GM23338 (cell line): Measurements from ENCODE around the gene EDARADD. TPM values are rescaled to one million over a fixed set of nuclear protein-coding genes. Genes with fewer than 3 reads are reported as not detected.

Experiments
- ATAC-seq: fragments of 200-7000 bp; cut with Tn5 transposase; 3 replicates; pipeline ENCODE4 v1.9.1; 2020
- DNase-seq: peaks from one replicate; pipeline ENCODE4 v3.0.0-alpha.2; 2015; ENCODE audit warnings: low spot score
- H2AFZ ChIP-seq: fragments of 200-600 bp; sonication (generic); 2 replicates; pipeline ENCODE4 v1.8.0; 2016; ENCODE audit warnings: antibody characterized with exemption, mild to moderate bottlenecking, moderate library complexity
- H3F3A ChIP-seq: fragments of 200-600 bp; sonication (generic); replicated peaks from 2 replicates; pipeline ENCODE4 v1.8.0; 2017; ENCODE audit warnings: antibody characterized with exemption, mixed run types, low read depth
- H3K27ac ChIP-seq: fragments of 200-600 bp; sonication (generic); 2 replicates; pipeline ENCODE4 v1.6.1; 2016; ENCODE audit warnings: low read depth
- H3K27me3 ChIP-seq: fragments of 200-600 bp; sonication (generic); 2 replicates; pipeline ENCODE4 v1.8.0; 2016; ENCODE audit warnings: mild to moderate bottlenecking, mixed run types, moderate library complexity; ENCODE audit not compliant: insufficient read depth
- H3K36me3 ChIP-seq: fragments of 200-600 bp; sonication (generic); 2 replicates; pipeline ENCODE4 v1.8.0; 2016; ENCODE audit warnings: mild to moderate bottlenecking; ENCODE audit not compliant: insufficient read depth
- H3K4me1 ChIP-seq: fragments of 200-600 bp; sonication (generic); 2 replicates; pipeline ENCODE4 v1.8.0; 2016; ENCODE audit warnings: mild to moderate bottlenecking, moderate library complexity; ENCODE audit not compliant: insufficient read depth
- H3K4me2 ChIP-seq: fragments of 200-600 bp; sonication (generic); 2 replicates; pipeline ENCODE4 v1.7.1; 2017; ENCODE audit warnings: mixed run types
- H3K4me3 ChIP-seq: fragments of 200-600 bp; sonication (generic); 2 replicates; pipeline ENCODE4 v1.6.1; 2016; ENCODE audit warnings: mixed run types
- H3K79me2 ChIP-seq: fragments of 200-600 bp; sonication (generic); replicated peaks from 2 replicates; pipeline ENCODE4 v1.8.0; 2017; ENCODE audit warnings: mild to moderate bottlenecking; ENCODE audit not compliant: insufficient read depth
- H3K9me2 ChIP-seq: fragments of 200-600 bp; sonication (generic); 2 replicates; pipeline ENCODE4 v1.8.0; 2017; ENCODE audit not compliant: insufficient read depth
- H4K20me1 ChIP-seq: fragments of 200-600 bp; sonication (generic); replicated peaks from 2 replicates; pipeline ENCODE4 v1.8.0; 2017; ENCODE audit warnings: mild to moderate bottlenecking; ENCODE audit not compliant: insufficient read depth
- H3K27ac Mint-ChIP-seq: 2 replicates; pipeline ENCODE4 v1.8.0; 2020; ENCODE audit warnings: inconsistent platforms, mild to moderate bottlenecking, moderate library complexity, mixed read lengths
- H3K27me3 Mint-ChIP-seq: 3 replicates; pipeline ENCODE4 v1.8.0; 2022; ENCODE audit warnings: low read depth, mild to moderate bottlenecking, moderate library complexity, mixed read lengths, inconsistent platforms; ENCODE audit not compliant: insufficient read depth, poor library complexity
- H3K36me3 Mint-ChIP-seq: 3 replicates; pipeline ENCODE4 v1.8.0; 2021; ENCODE audit warnings: low read depth, mild to moderate bottlenecking, inconsistent platforms, moderate library complexity, mixed read lengths
- H3K4me1 Mint-ChIP-seq: 3 replicates; pipeline ENCODE4 v1.8.0; 2020; ENCODE audit warnings: mild to moderate bottlenecking, inconsistent platforms, mixed read lengths
- H3K4me3 Mint-ChIP-seq: 3 replicates; pipeline ENCODE4 v1.8.0; 2021; ENCODE audit warnings: moderate library complexity, mild to moderate bottlenecking, inconsistent platforms, mixed read lengths
- H3K9me3 Mint-ChIP-seq: 3 replicates; pipeline ENCODE4 v1.8.0; 2020; ENCODE audit warnings: moderate library complexity, mild to moderate bottlenecking, inconsistent platforms, mixed read lengths
- CREB1 ChIP-seq: fragments of 250-450 bp; sonication (Bioruptor Pico); IDR thresholded peaks from 2 replicates; pipeline ENCODE4 v1.5.0; 2020; ENCODE audit warnings: low read depth, mild to moderate bottlenecking, moderate library complexity
- POLR2AphosphoS5 ChIP-seq: IDR thresholded peaks from 2 replicates; pipeline ENCODE4 v1.6.1; 2016; ENCODE audit warnings: antibody characterized with exemption, low read depth
- ZNF331 ChIP-seq: fragments of 250-450 bp; sonication (Bioruptor Pico); IDR thresholded peaks from 2 replicates; pipeline ENCODE4 v1.5.0; 2020; ENCODE audit warnings: low read depth, mild to moderate bottlenecking, moderate library complexity
- polyA plus RNA-seq: library from polyadenylated mRNA; unstranded; fragments of >200 nt; fragmentation: Nextera tagmentation; extraction: Ambion mirVana; gene quantifications from 2 replicates; pipeline ENCODE4 v1.2.1, GENCODE V29; 2016
- total RNA-seq: library from RNA; depleted of rRNA; stranded (reverse); fragments of >200 nt; shearing (Covaris generic); gene quantifications from 2 replicates; pipeline ENCODE4 v1.2.3, GENCODE V29; 2014
- TF ChIP-seq, protein P1 (sequence below): IDR thresholded peaks from 2 replicates; pipeline ENCODE4 v1.6.1; 2016; ENCODE audit warnings: antibody characterized with exemption
- TF ChIP-seq, protein P2 (sequence below): fragments of 250-450 bp; sonication (Bioruptor Pico); IDR thresholded peaks from 2 replicates; pipeline ENCODE4 v1.5.0; 2020; ENCODE audit warnings: mild to moderate bottlenecking, moderate library complexity

EDARADD gene
- total and polyA plus RNA-seq, 2 experiments from 2014 or later, result 3.7 to 4.4 TPM

DNA sequence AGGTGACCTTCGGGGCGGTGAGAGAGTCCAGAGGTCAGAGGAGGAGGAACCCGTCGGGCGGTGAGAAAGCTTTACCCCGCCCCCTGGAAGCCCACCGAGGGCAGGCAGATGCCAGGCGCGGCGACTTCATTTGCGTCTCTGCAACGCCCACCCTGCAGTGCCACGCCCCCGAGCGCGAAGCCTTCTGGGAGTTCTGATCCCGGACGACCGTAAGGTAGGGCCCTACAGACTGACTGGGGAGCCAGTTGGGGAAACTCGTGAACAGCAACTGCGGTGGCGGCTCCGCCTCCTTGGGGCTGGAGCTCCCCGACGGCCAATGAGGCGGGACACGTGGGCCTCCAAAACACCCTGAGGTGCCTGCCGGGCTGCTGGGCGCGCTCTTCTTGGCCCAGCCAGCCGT, 46.0 kb upstream of the EDARADD start (continued):
- TF ChIP-seq, protein P1, sequence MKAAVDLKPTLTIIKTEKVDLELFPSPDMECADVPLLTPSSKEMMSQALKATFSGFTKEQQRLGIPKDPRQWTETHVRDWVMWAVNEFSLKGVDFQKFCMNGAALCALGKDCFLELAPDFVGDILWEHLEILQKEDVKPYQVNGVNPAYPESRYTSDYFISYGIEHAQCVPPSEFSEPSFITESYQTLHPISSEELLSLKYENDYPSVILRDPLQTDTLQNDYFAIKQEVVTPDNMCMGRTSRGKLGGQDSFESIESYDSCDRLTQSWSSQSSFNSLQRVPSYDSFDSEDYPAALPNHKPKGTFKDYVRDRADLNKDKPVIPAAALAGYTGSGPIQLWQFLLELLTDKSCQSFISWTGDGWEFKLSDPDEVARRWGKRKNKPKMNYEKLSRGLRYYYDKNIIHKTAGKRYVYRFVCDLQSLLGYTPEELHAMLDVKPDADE, result no peak
- TF ChIP-seq ZNF331 (CRISPR knock-in tag) (no peak), POLR2AphosphoS5 (no peak)
- TF ChIP-seq, protein P2, sequence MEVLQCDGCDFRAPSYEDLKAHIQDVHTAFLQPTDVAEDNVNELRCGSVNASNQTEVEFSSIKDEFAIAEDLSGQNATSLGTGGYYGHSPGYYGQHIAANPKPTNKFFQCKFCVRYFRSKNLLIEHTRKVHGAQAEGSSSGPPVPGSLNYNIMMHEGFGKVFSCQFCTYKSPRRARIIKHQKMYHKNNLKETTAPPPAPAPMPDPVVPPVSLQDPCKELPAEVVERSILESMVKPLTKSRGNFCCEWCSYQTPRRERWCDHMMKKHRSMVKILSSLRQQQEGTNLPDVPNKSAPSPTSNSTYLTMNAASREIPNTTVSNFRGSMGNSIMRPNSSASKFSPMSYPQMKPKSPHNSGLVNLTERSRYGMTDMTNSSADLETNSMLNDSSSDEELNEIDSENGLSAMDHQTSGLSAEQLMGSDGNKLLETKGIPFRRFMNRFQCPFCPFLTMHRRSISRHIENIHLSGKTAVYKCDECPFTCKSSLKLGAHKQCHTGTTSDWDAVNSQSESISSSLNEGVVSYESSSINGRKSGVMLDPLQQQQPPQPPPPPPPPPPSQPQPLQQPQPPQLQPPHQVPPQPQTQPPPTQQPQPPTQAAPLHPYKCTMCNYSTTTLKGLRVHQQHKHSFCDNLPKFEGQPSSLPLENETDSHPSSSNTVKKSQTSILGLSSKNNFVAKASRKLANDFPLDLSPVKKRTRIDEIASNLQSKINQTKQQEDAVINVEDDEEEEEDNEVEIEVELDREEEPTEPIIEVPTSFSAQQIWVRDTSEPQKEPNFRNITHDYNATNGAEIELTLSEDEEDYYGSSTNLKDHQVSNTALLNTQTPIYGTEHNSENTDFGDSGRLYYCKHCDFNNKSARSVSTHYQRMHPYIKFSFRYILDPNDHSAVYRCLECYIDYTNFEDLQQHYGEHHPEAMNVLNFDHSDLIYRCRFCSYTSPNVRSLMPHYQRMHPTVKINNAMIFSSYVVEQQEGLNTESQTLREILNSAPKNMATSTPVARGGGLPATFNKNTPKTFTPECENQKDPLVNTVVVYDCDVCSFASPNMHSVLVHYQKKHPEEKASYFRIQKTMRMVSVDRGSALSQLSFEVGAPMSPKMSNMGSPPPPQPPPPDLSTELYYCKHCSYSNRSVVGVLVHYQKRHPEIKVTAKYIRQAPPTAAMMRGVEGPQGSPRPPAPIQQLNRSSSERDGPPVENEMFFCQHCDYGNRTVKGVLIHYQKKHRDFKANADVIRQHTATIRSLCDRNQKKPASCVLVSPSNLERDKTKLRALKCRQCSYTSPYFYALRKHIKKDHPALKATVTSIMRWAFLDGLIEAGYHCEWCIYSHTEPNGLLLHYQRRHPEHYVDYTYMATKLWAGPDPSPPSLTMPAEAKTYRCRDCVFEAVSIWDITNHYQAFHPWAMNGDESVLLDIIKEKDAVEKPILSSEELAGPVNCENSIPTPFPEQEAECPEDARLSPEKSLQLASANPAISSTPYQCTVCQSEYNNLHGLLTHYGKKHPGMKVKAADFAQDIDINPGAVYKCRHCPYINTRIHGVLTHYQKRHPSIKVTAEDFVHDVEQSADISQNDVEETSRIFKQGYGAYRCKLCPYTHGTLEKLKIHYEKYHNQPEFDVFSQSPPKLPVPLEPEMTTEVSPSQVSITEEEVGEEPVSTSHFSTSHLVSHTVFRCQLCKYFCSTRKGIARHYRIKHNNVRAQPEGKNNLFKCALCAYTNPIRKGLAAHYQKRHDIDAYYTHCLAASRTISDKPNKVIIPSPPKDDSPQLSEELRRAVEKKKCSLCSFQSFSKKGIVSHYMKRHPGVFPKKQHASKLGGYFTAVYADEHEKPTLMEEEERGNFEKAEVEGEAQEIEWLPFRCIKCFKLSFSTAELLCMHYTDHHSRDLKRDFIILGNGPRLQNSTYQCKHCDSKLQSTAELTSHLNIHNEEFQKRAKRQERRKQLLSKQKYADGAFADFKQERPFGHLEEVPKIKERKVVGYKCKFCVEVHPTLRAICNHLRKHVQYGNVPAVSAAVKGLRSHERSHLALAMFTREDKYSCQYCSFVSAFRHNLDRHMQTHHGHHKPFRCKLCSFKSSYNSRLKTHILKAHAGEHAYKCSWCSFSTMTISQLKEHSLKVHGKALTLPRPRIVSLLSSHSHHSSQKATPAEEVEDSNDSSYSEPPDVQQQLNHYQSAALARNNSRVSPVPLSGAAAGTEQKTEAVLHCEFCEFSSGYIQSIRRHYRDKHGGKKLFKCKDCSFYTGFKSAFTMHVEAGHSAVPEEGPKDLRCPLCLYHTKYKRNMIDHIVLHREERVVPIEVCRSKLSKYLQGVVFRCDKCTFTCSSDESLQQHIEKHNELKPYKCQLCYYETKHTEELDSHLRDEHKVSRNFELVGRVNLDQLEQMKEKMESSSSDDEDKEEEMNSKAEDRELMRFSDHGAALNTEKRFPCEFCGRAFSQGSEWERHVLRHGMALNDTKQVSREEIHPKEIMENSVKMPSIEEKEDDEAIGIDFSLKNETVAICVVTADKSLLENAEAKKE (CRISPR knock-in tag), result no peak

DNA sequence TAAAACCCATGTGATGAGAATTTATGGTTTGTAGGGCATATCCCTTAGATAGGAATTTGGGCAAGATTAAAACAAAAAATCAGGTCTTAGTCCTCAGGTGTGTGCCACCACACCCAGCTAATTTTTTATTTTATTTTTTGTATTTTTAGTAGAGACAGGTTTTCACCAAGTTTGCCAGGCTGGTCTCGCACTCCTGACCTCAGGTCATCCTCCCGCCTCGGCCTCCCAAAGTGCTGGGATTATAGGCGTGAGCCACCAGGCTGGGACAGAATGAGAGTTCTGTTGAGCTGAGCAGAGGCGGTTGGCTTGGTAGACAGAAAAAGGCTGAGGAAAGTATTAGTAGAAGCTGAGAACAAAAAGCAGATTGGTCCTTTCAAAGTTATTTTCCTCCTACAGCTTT, 43.8 kb upstream of the EDARADD start:
- H3K79me2 ChIP-seq, result no peaks in the 10 kb centered on the region
- no peaks in the 10 kb centered on the region for H3K4me1 ChIP-seq
- no peak overlapping the region for H3K4me3 Mint-ChIP-seq
- 0 out of 3 replicates have a peak, but pooled peaks cover 3% of the 10 kb centered on the region for H3K4me1 Mint-ChIP-seq
- H3F3A ChIP-seq, result no peaks in the 10 kb centered on the region
- no peak overlapping the region for H2AFZ ChIP-seq
- H3K36me3 ChIP-seq, result no peaks in the 10 kb centered on the region
- no peaks in the 10 kb centered on the region for H3K27me3 Mint-ChIP-seq
- no peak for ATAC-seq
- DNase-seq, result no peak
- no peaks in the 10 kb centered on the region for H3K36me3 Mint-ChIP-seq
- no peaks in the 10 kb centered on the region for H3K9me2 ChIP-seq
- no peaks in the 10 kb centered on the region for H3K27me3 ChIP-seq
- no peak overlapping the region for H3K27ac Mint-ChIP-seq
- H4K20me1 ChIP-seq, result no peaks in the 10 kb centered on the region
- H3K4me3 ChIP-seq, result no peak overlapping the region
- H3K9me3 Mint-ChIP-seq, result no peaks in the 10 kb centered on the region
- H3K4me2 ChIP-seq, result no peak overlapping the region
- H3K27ac ChIP-seq, result no peak overlapping the region
- no peak for TF ChIP-seq CREB1 (CRISPR knock-in tag)
- TF ChIP-seq, protein P2 (CRISPR knock-in tag), result no peak
